HG03565 (cell line): ENCODE measurements around the gene LEFTY2.
"Not testable (repeated sequence)": the region's sequence is repeated elsewhere in the genome, so short reads cannot be mapped to it uniquely, and the experiment has no call there.

Source experiments
- ATAC-seq: cut with Tn5 transposase; IDR thresholded peaks from one replicate; pipeline ENCODE4 v1.9.1; 2021; ENCODE audit warnings: mild to moderate bottlenecking, moderate library complexity; ENCODE audit not compliant: unreplicated experiment

The LEFTY2 gene

DNA sequence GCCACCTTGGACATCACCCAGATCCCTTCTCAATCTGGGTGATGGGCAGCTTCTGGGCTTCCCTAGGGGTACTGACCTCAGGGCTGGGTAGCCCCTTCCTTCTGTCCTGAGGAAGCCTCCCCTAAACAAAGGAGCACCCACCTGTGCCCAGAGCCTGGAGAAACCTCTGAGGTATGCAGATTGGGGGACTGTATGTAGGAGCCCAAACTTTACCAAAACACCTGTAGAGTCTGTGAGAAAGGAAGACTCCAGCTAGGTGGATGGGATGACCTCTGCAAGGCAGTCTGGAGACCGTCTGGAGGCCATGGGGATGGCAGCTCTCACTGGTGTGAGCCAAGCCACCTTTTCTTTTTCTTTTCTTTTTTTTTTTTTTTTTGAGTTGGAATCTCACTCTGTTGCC lies 13.7 kb upstream of the LEFTY2 start:
- ATAC-seq = no peak

DNA sequence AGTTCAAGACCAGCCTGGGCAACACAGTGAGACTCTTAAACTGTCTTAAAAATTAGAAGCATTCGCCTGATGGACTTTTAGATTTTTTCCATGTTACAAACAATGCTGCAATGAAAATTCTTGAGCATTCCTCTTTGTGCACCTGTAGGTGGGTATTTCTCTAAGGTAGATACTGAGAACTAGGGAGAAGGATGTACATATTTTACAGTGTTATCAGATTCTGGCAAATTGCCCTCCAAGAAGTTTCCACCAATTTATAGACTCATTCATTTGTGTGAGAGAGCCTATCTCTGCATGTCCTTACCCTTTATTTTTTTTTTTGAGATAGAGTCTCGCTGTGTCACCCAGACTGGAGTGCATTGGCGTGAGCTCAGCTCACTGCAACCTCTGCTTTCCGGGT lies 12.3 kb upstream of the LEFTY2 start:
- ATAC-seq = no peak

DNA sequence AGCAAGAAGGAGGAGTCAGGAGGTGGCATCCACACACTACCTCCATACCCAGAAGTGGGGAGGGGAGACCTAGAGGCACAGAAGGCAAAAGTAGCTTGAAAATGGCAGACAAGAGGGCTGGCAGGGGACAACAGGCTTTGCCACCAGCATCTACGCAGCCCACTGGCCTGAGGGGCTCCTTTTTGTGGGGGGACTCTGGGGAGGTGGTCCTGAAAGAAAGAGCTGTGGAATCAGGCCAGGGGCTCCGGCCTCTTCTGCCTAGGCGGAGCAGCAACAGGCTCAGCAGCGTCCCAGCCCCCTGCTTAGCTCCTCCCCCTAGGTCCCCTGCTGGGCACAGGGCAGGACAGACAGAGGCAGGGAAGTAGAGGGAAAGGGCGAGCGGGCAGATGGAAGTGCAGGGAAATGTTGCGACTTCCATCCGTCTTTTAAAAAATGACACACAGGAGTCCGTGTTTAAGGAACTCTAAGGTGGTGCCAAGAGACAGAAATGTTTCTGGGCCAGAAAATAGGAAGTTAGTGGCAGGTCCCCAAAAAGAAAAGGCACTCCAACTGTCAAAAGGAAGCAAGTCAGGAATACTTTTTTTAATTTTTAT lies 10.0 kb upstream of the LEFTY2 start:
- ATAC-seq = no peak

DNA sequence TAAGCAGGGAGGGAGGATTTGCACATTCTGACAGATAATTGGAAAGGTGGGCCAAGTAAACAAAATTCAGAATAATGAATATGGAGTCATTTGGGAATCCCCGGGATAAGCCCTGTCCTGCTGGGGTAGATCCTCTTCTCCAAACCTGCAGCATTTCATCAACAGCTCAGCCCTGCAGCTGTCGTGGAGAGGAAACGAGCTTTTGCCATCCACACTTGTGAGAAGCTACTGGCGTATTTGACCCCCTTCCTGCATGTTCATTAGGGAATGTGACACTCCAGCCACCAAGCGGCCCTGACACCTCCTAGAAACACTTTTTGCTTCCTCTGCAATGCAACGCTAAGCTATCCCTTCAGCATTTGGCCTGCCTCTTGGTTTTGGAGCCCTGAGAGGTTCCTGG lies 8.0 kb upstream of the LEFTY2 start:
- ATAC-seq = no peak

DNA sequence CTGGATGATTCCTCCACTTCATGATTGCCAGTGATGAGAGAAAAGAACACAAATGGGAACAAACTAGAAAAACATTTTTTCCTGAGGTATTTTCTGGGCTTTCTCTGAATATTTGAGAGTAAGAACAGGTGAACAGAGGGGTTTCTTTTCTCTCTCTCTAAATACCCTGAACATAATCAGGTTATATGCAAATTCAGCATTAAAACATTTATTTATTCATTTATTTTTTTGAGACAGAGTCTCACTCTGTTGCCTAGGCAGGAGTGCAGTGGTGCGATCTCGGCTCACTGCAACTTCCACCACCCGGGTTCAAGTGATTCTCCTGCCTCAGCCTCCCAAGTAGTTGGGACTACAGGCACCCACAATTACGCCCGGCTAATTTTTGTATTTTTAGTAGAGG lies 5.8 kb upstream of the LEFTY2 start:
- no peak for ATAC-seq

DNA sequence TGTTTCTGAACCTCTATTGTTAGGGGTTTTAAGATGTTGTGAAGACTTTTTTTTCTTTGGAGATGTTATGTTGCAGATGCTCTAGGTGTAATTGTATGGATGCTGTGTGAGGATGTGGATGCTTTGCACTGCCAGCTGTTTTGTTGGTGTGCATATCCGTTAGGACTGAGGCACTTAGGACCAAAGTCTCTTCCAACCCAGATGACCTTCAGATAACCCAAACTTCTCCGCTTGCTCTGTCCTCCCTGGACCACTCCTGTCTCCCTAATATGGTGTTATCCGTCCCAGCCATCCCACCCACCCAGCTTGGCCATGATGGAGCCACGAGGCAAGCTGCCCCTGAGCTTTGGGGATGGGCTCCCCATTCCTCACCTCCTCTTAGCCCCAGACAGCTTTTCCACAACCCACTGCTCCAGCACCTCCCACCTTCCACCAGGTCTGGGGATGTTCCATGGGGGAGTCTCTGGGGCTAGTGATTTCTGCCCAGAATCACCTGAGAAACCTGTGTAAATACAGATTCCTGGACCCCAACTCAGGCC lies 5.1 kb upstream of the LEFTY2 start:
- ATAC-seq = no peak

DNA sequence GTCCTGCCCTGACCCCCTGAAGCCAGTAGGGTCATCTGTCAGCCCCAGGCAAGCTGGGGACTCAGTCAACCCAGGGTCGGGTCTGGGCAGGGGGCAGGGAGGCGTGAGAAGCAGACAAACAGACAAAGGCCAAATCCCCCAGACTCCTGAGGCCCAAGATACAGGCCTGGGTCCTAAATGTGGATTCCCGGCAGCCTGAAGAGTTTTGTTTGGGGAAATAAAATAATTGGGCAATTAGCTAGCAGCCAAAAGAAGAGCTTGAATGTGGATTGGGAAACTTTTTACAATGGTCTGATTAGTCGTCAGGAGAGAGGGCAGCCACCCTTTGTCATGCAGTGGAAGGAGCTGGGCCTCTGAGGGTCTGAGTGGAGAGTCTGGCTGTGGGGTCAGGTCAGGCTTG lies 4.5 kb upstream of the LEFTY2 start:
- no peak for ATAC-seq

DNA sequence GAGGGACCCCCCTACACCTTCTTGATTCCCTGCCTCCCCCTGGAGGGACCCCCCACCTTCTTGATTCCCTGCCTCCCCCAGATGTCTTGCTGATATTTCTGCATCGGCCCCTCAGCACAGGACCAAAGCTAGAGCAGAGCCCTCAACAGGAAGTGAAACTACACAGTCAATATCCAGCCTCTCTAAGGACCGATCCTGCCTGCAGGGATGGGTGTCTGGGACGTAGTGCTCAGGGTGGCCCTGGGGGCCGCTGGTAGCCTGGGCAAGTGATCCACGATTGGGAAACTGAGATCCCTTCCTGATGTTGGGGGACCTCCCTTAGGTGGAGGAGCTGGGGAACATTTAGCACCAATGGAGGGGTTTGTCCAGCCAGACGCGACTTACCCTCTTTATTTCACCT lies 3.9 kb upstream of the LEFTY2 start:
- peak; percentile 61 for ATAC-seq

DNA sequence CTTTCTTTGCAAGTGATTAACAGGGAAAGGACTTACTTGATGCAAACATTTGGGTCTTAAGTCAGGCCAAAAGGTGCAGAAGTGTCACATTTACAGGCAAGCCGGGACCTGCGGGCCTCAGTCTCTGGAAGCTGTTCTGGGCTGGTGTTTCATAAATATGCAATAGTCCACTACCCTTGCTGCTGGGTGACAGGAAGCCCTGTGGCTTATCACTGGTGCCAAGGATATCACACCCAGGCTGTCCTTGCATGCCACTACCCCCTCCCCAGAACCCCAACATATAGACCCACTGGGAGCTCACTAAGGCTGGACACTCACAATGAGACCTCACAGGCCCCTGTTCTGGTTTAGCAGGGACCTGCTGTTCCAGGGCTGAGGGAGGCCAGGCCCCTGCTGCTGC lies 3.4 kb upstream of the LEFTY2 start:
- ATAC-seq = no peak

DNA sequence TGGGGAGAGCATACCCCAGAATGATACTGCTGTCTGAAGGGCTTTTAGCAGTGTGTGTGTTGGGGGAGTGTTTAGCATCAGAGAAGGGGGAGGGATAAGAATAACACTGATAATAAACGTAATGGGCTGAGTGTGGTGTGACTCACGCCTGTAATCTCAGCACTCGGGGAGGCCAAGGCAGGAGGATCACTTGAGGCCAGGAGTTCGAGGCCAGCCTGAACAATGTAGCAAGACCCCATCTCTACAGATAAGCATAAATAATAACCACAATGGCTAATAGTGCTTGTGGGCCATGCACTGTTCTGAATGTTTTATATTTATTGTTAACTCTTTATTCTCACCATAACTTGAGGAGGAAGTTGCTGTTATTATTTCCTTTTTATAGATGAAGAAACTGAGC lies 2.6 kb upstream of the LEFTY2 start:
- ATAC-seq = no peak

DNA sequence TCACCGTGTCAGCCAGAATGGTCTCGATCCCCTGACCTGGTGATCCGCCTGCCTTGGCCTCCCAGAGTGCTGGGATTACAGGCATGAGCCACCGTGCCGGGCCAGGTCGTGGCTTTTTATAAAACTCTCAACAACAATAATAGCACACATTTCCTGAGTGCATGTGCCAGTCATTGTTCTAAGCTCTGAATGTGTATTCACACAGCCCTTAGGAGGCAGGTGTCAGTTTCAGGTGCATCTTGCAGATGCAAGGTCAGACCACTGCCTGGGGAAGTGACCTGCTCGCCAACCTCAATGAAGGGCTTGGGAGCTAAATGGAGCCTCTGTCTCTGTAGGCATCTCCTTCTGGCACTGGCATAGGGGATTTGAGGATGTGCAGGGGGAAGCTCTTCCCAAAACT lies 1.6 kb upstream of the LEFTY2 start:
- ATAC-seq = peak; percentile 59

DNA sequence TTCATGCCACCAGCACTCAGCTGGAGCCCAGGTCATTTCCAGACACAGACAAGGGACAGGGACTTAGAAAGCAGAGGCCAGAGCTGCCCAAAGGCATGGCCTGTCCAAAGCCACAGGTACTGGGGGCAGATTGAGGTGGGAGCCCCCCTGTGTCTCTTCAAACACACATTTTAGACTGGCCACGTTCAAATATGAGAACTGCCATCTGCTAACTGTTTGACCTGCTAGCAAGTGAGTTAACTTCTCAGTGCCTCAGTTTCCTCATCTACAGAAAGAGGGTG lies 862 bp upstream of the LEFTY2 start:
- ATAC-seq = no peak

DNA sequence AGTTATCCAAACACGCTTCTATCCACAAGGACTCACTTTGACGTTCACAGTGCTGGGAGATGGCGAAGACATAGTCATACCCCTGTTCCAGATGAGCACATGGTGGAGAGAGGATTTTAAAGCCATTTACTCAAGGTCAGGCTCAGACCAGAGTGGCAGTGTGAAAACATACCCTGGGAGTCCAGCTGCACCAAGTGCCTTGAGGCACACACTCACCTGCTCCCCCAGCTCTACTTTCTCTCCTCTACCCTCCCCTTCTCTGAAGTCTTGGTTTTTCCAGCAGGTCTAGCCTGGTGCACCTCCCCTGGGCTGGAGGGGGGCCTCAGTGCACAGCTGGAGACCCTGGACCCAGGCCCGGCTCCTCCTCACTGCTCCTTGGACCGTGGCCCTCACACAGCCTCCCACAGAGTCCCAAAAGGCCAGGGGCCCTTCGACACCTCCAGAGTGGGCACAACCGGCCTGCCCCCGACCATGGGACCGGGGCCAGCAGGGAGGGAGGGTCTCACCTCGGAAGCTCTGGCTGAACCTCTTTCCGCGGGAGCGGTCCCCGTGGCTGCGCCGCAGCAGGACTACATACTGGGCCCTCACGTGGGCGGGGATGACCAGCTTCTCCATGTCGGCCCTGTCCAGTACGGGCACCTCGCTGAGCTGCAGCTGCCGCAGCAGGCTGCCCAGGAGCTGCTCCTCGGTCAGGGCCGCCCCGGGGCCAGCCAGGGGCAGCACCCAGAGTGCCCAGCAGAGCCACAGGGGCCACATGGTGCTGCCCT lies 452 bp downstream of the LEFTY2 start:
- no peak for ATAC-seq

DNA sequence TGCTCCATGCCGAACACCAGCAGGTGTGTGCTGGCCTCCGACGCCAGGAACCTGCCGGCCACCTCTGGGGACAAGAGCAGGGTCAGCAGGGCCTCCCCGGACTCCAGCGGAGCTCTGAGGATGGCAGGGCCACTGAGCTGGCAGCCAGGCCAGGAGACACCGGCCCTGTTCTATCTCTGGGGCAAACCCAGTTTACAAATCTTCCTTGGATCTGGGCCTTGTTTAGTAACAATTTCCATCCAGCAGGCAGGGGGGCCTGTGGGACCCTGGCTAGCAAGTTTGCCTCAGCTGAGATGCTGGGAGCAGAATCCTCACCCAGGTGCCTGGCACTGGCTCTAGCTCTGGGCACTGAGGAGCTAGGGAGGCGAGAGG lies 1.1 kb downstream of the LEFTY2 start:
- ATAC-seq = not testable (repeated sequence)

DNA sequence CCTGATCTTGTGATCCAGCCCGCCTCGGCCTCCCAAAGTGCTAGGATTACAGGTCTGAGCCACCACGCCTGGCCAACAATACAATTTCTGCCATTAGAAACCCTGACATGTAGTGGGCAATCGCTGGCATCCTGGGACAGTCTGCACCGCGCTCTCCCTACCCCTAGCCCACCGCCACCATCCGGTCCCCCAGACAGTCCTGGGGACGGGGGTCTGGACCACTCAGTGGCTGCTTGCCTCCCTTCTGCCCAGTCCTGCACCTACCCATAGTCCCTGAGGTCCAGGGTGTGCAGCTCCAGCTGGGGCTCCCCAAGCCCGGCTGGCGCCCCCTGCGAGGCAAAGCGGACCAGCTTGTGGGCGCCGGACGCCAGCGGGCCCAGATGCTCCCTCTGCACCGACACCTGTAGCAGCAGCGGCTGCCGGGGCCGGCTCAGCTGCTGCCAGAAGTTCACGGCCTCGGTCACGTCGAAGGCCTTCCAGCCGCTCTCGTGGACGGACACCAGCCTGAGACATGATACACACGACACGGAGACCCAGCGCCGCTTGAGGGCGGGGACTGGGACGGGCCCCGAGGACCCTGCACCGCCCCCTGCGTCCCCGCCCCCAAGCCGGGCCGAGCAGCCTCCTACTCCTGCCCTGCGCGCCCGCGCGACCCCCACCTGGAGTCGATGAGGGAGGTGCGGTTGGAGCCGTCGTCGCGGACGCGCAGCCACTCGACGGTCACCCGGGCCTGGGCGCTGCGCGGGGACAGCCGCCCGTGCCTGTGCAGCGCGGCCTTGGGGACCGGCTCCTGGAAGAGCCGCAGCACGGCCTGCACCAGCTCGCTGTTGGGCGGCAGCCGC lies 1.7 kb downstream of the LEFTY2 start:
- not testable (repeated sequence) for ATAC-seq

DNA sequence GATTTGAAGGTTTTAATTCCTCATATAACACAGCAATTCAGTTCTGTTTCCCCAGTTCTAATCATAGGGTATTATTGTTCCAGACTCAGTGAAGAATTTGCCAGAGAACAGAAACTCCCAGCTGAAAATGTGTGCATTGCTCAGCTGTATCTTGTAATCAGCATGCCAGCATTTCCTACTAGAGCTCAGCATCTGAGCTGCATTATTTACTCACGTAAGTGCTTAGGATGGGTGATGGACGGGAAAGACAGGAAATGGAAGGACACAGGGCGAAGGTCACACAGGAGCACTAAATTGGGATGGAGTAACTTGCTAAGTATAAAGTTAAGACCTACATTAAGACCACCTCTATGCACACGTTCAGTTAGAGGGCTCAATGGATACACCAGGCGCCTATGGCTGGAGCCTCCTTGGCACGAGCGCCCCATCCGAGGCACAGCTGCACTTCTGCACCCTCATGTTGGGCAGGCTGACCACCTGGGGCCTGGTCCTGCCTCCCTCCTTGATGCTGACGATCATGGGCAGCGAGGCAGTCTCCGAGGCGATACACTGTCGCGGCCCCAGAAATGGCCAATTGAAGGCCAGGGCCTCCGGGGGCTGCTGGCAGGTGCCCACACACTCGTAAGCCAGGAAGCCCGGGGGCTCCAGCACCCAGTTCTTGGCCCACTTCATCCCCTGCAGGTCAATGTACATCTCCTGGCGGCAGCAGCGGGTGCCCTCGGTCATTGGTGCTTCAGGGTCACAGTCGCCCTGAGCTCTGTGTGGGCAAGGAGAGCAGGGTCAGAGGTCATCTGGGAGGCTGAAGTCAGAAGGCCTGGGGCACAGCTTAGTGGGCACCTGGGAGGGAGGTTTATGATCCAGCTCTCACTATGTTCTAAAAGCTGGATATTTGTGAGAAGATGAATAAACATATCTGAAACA lies 3.7 kb downstream of the LEFTY2 start:
- ATAC-seq = no peak

DNA sequence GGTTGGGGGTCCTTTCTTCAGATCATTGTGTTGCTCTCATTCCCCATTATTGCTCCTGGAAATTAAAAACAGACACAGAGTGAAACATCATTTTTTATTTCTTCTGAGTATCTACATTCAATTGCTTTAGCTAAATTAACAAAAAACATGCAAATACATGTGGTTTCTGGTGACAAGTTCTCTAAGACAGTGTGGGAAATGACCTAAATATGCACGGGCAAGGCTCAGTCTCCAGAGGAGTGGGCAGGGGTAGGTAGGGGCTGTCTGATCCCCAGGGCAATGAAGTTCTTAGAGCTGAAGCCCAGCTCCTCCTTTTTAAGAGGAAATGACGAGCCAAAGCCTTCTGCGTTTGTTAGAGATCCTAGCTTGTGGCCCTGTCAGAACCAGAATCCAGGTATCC lies 4.5 kb downstream of the LEFTY2 start:
- ATAC-seq = no peak

DNA sequence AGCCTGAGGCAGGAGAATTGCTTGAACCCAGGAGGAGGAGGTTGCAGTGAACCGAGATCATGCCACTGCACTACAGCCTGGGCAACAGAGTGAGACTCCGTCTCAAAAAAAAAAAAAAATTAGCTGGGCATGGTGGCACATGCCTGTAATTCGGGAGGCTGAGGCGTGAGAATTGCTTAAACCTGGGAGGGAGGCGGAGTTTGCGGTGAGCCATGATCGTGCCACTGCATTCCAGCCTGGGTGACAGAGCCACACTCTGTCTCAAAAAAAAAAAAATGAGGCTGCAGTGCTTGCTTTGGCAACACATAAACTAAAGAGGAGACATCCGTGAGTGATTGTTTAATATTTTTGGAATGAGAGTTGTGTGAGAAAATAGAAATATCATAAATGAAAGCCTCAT lies 4.9 kb downstream of the LEFTY2 start:
- ATAC-seq = not testable (repeated sequence)

DNA sequence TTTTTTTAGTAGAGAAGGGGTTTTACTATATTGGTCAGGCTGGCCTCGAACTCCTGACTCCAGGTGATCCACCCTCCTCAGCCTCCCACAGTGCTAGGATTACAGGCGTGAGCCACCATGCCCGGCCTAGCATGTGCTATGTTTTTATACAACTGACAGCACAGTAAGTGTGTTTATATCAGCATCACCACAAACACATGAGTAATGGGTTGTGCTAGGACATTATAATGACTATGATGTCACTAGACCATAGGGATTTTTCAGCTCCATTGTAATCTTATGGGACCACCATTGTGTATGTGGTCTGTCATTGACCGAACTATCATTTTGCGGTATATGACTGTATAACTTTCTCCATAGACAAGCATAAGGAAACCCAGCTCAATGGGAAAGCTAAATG lies 6.3 kb downstream of the LEFTY2 start:
- no peak for ATAC-seq

DNA sequence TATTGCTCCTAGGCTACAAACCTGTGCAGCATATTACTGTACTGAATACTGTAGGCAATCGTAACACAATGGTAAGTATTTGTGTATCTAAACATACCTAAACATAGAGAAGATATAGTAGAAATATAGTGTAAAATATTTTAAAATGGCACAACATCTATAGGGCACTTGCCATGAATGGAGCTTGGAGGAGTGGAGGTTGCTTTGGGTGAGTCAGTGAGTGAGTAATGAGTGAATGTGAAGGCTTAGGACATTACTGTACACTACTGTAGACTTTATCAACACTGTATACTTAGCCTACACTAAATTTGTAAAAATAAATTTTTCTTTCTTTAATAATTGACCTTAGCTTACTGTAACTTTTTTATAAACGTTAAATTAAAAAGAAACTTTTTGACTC lies 7.9 kb downstream of the LEFTY2 start:
- no peak for ATAC-seq
